Measurements from ENCODE around the gene LRP5. TPM values are rescaled to one million over a fixed set of nuclear protein-coding genes. Genes with fewer than 3 reads are reported as not detected.

The LRP5 gene
- total RNA-seq, 2 experiments from 2014 or later = 10.5 to 15.3 TPM

- intact Hi-C loops (cut with micrococcal nuclease) = no loop called here
- ChIA-PET POLR2A (no interaction called here), CTCF (interaction anchor here (1.8 to 3.2 kb wide), 2 partner anchors 9 to 31 kb away, joined by 11 to 14 read pairs; no protein-coding TSS in a partner anchor)
- DNase-seq = no peak
- Mint-ChIP-seq H3K36me3 (ENCODE audit: low read depth) (peaks cover 39% of the 10 kb centered on the region), H3K27me3 (no peaks in the 10 kb centered on the region), H3K27ac (no peak overlapping the region), H3K4me1 (ENCODE audit: low read depth) (peaks cover 21% of the 10 kb centered on the region), H3K9me3 (no peaks in the 10 kb centered on the region), H3K4me3 (no peak overlapping the region)
- no peak for ATAC-seq
- TF ChIP-seq CTCF (IDR thresholded peaks at IDR 0.05) = no peak
These were observed 46.1 kb upstream of the LRP5 start for GRCh38 chr11:68266121-68266891.

- H3K9me3 Mint-ChIP-seq = no peaks in the 10 kb centered on the region
- no peaks in the 10 kb centered on the region for H3K27me3 Mint-ChIP-seq
- H3K27ac Mint-ChIP-seq = no peak overlapping the region
- no peak overlapping the region for H3K4me3 Mint-ChIP-seq
- POLR2A ChIA-PET = no interaction called here
- CTCF ChIA-PET = interaction anchor here (1.6 to 3.2 kb wide), 3 partner anchors 10 to 30 kb away, joined by 7 to 14 read pairs (median 11); no protein-coding TSS in a partner anchor
- DNase-seq = no peak
- TF ChIP-seq CTCF (IDR thresholded peaks at IDR 0.05) = no peak
- intact Hi-C loops (cut with micrococcal nuclease) = no loop called here
- no peak for ATAC-seq
- H3K4me1 Mint-ChIP-seq (ENCODE audit: low read depth) = peaks cover 21% of the 10 kb centered on the region
- H3K36me3 Mint-ChIP-seq (ENCODE audit: low read depth) = peaks cover 35% of the 10 kb centered on the region
These were observed 45.2 kb upstream of the LRP5 start for GRCh38 chr11:68266936-68267880.

GRCh38 chr11:68267881-68268240 lies 44.5 kb upstream of the LRP5 start:
- DNase-seq (no peak), ATAC-seq (no peak)
- H3K4me3 Mint-ChIP-seq = no peak overlapping the region
- peaks cover 24% of the 10 kb centered on the region for H3K4me1 Mint-ChIP-seq (ENCODE audit: low read depth)
- peaks cover 29% of the 10 kb centered on the region for H3K36me3 Mint-ChIP-seq (ENCODE audit: low read depth)
- H3K9me3 Mint-ChIP-seq = no peaks in the 10 kb centered on the region
- no peak overlapping the region for H3K27ac Mint-ChIP-seq
- no peaks in the 10 kb centered on the region for H3K27me3 Mint-ChIP-seq
- intact Hi-C loops (cut with micrococcal nuclease) = no loop called here
- TF ChIP-seq CTCF (IDR thresholded peaks at IDR 0.05) = no peak
- POLR2A ChIA-PET = no interaction called here
- CTCF ChIA-PET = interaction anchor here (0.8 to 1.6 kb wide), 2 partner anchors 10 to 29 kb away, joined by 3 to 7 read pairs; no protein-coding TSS in a partner anchor

GRCh38 chr11:68269414-68270081 lies 42.8 kb upstream of the LRP5 start:
- H3K27ac Mint-ChIP-seq = no peak overlapping the region
- ATAC-seq (no peak), DNase-seq (no peak)
- no peaks in the 10 kb centered on the region for H3K9me3 Mint-ChIP-seq
- peaks cover 26% of the 10 kb centered on the region for H3K36me3 Mint-ChIP-seq (ENCODE audit: low read depth)
- TF ChIP-seq CTCF (IDR thresholded peaks at IDR 0.05) = no peak
- no peaks in the 10 kb centered on the region for H3K27me3 Mint-ChIP-seq
- POLR2A ChIA-PET = interaction anchor here (1.3 to 3.6 kb wide), 2 partner anchors 12 to 67 kb away, joined by 3 to 11 read pairs; no protein-coding TSS in a partner anchor
- intact Hi-C loops (cut with micrococcal nuclease) = no loop called here
- H3K4me3 Mint-ChIP-seq = peak overlapping the region; percentile 31
- CTCF ChIA-PET = interaction anchor here (2.7 to 3.9 kb wide), 2 partner anchors 11 to 28 kb away, joined by 28 to 46 read pairs; no protein-coding TSS in a partner anchor
- peaks cover 27% of the 10 kb centered on the region for H3K4me1 Mint-ChIP-seq (ENCODE audit: low read depth)
